ENCODE data around the gene IGSF23. TPM values are rescaled to one million over a fixed set of nuclear protein-coding genes. Genes with fewer than 3 reads are reported as not detected.

IGSF23 gene
- total and polyA plus RNA-seq, 2 of the 13 experiments (the other 11 are each of a cell fraction or from before 2014, with no cell fraction given): 2.3 to 8.8 TPM

- TF ChIP-seq HDAC2 (CRISPR knock-in tag; IDR thresholded peaks at IDR 0.05): peak; percentile 80
- no peak for TF ChIP-seq HNRNPL (IDR thresholded peaks at IDR 0.05; ENCODE audit: low read depth, low read length)
- TF ChIP-seq ZXDC (CRISPR knock-in tag; IDR thresholded peaks at IDR 0.05): no peak
- 0 out of 2 replicates have a peak, but pooled peaks have one; percentile 42 for TF ChIP-seq ZFP91 (CRISPR knock-in tag; IDR thresholded peaks at IDR 0.05; ENCODE audit: borderline replicate concordance)
- peak; percentile 89 for TF ChIP-seq MTA1 (CRISPR knock-in tag; IDR thresholded peaks at IDR 0.05; ENCODE audit: borderline replicate concordance)
- peak; percentile 71; the same call in 1 of the 2 replicates for TF ChIP-seq CREM (IDR thresholded peaks at IDR 0.05)
- no peak for TF ChIP-seq CREM (CRISPR knock-in tag; IDR thresholded peaks at IDR 0.05)
- no peak for TF ChIP-seq NFYC (CRISPR knock-in tag; IDR thresholded peaks at IDR 0.05)
- TF ChIP-seq ZNF232 (CRISPR knock-in tag; IDR thresholded peaks at IDR 0.05; ENCODE audit: borderline replicate concordance): 0 out of 2 replicates have a peak, but pooled peaks have one; percentile 45
- TF ChIP-seq ZNF326 (CRISPR knock-in tag; IDR thresholded peaks at IDR 0.05; ENCODE audit: borderline replicate concordance): no peak
- TF ChIP-seq KLF6 (CRISPR knock-in tag; IDR thresholded peaks at IDR 0.05): no peak
- no peak for TF ChIP-seq KLF15 (CRISPR knock-in tag; IDR thresholded peaks at IDR 0.05; ENCODE audit: borderline replicate concordance)
- no peak for TF ChIP-seq ZNF597 (CRISPR knock-in tag; IDR thresholded peaks at IDR 0.05)
- TF ChIP-seq ZMYM2 (CRISPR knock-in tag; IDR thresholded peaks at IDR 0.05): no peak; the same call in 1 of the 2 replicates
- TF ChIP-seq YY1 (IDR thresholded peaks at IDR 0.05; ENCODE audit: insufficient read depth, insufficient replicate concordance, low read depth, low read length): peak; percentile 72
- TF ChIP-seq ZNF792 (CRISPR knock-in tag; IDR thresholded peaks at IDR 0.05): no peak
- no peak for TF ChIP-seq GZF1 (CRISPR knock-in tag; IDR thresholded peaks at IDR 0.05)
Observed at GRCh38 chr19:44613295-44614178, at the start of gene IGSF23 (continued).
